Astrocyte of the spinal cord (primary cell): Measurements from ENCODE around the gene CDH10.

Source experiments
- DNase-seq: peaks from one replicate; pipeline ENCODE4 v3.0.0; 2011; ENCODE audit warnings: low read depth, low spot score
- H3K4me3 ChIP-seq: 2 replicates; pipeline ENCODE4 v1.5.1; 2011; ENCODE audit warnings: low read depth, mild to moderate bottlenecking, low read length, moderate library complexity
- in situ Hi-C: cut with HindIII; loops from 2 replicates; pipeline ENCODE4 v1.10.0; 2017; ENCODE audit warnings: low sequenced_read_pairs
- TF ChIP-seq, protein P1 (sequence below): IDR thresholded peaks from 2 replicates; pipeline ENCODE4 v1.5.1; 2012; ENCODE audit warnings: low read depth, mild to moderate bottlenecking, low read length, inconsistent platforms

Gene CDH10

DNA sequence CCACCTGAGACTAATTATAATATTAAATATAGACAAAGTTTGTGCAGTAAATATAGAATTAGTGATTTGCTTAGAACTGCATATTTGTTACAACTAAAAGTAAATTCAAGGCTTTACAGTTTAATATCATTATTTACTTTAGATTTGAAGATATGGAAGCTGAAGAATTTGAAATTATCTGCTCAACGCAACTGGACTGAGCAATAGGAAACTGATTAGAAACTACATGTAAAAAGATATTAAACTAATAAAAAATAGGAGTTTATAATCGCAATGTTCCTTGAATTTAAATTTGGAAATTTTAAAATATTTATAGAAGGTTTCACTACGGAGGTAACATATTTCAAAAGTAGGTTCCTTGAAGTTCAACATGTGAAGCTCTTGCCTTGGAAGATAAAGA, 55.2 kb downstream of the CDH10 start:
- H3K4me3 ChIP-seq = no peak overlapping the region
- no peak for DNase-seq
- in situ Hi-C loops = no loop called here
- TF ChIP-seq, protein P1, sequence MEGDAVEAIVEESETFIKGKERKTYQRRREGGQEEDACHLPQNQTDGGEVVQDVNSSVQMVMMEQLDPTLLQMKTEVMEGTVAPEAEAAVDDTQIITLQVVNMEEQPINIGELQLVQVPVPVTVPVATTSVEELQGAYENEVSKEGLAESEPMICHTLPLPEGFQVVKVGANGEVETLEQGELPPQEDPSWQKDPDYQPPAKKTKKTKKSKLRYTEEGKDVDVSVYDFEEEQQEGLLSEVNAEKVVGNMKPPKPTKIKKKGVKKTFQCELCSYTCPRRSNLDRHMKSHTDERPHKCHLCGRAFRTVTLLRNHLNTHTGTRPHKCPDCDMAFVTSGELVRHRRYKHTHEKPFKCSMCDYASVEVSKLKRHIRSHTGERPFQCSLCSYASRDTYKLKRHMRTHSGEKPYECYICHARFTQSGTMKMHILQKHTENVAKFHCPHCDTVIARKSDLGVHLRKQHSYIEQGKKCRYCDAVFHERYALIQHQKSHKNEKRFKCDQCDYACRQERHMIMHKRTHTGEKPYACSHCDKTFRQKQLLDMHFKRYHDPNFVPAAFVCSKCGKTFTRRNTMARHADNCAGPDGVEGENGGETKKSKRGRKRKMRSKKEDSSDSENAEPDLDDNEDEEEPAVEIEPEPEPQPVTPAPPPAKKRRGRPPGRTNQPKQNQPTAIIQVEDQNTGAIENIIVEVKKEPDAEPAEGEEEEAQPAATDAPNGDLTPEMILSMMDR = no peak

DNA sequence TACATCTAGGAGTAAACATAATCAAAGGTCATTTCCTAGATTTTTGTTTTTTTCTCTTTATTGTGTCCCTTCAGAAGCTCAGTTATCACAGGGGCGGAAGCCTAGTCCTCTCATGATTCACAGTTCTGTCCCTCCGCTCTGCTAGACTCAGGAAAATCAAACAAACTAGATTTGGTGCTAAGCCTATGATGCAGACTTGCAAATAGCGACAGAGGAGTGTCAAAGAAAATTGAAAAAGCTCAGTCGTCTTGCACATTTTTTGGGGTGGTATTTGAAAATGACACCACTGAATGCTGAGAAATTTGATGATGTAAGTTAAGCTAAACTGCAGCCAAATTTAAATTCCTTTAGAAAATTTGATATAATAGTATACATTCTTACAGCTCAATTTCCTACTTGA, 59.0 kb downstream of the CDH10 start:
- TF ChIP-seq, protein P1 = no peak
- DNase-seq = no peak

GRCh38 chr5:24571302-24571701, 73.5 kb downstream of the CDH10 start:
- in situ Hi-C loops = no loop called here
- TF ChIP-seq, protein P1 = no peak
- DNase-seq = no peak
- no peak overlapping the region for H3K4me3 ChIP-seq

More for the DNA sequence above, 59.0 kb downstream of the CDH10 start:
- in situ Hi-C loops = no loop called here
- H3K4me3 ChIP-seq = no peak overlapping the region

DNA sequence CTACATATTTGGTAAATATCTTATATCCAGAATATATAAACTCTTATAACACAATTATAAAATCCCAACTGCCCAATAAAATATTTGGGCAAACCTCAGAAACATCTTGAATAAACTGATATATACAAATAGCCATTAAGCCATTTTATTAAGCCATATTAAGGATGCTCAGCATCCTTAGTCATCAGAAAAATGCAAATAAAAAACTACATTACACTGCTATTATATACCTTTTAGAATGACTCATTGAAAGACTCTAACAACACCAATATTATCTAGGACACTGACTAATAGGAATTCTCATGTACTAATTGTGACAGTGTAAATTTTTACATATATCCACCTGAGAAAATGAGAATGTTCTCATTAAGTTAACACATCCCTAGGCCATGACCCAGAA, 77.8 kb downstream of the CDH10 start:
- TF ChIP-seq, protein P1 = no peak
- H3K4me3 ChIP-seq = no peak overlapping the region
- in situ Hi-C loops = no loop called here
- no peak for DNase-seq

- in situ Hi-C loops = no loop called here
- TF ChIP-seq, protein P1 = no peak
- no peak for DNase-seq
These were observed 89.5 kb downstream of the CDH10 start for GRCh38 chr5:24555229-24555628.

DNA sequence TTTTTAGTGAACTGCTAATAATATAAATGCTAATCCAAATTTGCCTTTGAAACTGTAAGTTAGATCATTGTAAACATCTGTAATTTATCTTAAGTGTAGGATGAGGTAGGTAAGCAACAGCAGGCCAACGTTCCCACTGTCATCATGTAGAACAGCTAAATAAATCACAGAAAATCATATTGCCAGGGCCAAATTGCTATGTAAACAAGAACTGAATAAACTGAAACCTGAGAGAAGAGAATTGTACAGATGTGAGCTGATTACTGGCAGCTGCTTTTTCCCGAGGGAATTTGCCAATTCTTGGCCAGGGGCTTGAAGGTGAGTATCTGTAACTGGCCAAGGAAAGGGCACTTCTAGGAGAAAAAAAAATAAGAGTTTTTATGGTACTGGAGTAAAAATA, 97.6 kb downstream of the CDH10 start:
- in situ Hi-C loops = no loop called here

More at GRCh38 chr5:24555229-24555628, 89.5 kb downstream of the CDH10 start:
- H3K4me3 ChIP-seq = no peak overlapping the region

GRCh38 chr5:24539613-24540012, 105.2 kb downstream of the CDH10 start:
- TF ChIP-seq, protein P1 = no peak
- DNase-seq = no peak
- no peak overlapping the region for H3K4me3 ChIP-seq
- in situ Hi-C loops = no loop called here

More for the DNA sequence above, 97.6 kb downstream of the CDH10 start:
- H3K4me3 ChIP-seq = no peak overlapping the region
- no peak for DNase-seq
- TF ChIP-seq, protein P1 = no peak
